GM21447 (cell line): ENCODE measurements around the gene IST1.
"Not testable (repeated sequence)": the region's sequence is repeated elsewhere in the genome, so short reads cannot be mapped to it uniquely, and the experiment has no call there.

Source experiments
- ATAC-seq: cut with Tn5 transposase; IDR thresholded peaks from one replicate; pipeline ENCODE4 v1.9.1; 2021; ENCODE audit not compliant: unreplicated experiment

IST1 gene

DNA sequence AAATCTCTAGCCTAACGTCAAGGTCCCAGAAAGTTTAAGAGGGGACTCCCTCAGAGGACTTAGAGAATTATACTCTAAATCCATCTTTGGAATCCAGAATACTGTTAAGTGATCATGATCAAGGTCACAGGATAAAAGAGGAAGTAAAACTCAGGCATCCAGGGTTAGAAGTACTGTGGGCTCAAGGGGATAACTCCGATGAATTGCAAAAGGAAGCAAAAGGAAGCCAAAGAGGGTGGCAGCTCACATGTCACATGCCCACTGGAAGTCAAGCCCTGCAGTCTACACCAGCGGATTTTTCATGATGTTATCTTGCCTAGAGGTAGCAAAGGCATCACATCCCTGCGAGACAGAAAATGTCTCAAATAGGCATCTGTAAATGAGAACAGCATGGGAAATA lies 15.2 kb upstream of the IST1 start:
- ATAC-seq = no peak

- ATAC-seq = peak; percentile 40
Observed at GRCh38 chr16:71882505-71883167, 12.7 kb upstream of the IST1 start.

DNA sequence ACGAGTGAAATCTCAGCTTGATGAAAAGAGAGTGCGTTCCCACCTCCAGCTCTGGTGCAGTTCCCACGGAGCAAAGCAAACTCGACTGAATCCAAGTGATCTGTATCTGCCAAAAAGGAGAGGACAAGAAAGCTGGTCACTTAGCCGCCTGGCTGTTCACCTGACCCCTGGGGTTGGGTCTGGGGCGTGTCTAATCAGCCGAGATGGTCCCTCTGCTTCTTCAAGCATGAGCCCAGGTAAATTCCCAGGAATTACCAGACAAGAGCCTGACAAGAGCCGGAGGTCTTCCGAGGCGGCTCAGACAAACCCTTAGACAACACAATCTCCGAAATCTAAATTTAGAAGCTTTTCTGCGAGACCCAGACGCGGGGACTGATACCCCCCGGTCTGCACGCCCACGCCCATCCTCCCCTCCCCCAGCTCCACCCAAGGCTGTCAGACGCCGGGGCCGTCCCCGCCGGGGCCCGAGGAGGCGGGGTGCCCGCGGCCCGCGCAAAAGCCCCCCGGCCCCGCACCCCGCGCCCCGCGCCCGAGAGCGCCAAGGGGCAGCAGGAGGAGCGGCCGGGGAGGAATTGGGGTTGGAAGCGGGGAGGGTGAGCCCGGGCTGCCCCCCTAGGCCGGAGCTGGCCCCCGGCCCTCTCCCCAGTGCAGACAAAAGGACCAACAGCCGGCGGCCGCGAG lies 12.0 kb upstream of the IST1 start:
- ATAC-seq = peak; percentile 41

DNA sequence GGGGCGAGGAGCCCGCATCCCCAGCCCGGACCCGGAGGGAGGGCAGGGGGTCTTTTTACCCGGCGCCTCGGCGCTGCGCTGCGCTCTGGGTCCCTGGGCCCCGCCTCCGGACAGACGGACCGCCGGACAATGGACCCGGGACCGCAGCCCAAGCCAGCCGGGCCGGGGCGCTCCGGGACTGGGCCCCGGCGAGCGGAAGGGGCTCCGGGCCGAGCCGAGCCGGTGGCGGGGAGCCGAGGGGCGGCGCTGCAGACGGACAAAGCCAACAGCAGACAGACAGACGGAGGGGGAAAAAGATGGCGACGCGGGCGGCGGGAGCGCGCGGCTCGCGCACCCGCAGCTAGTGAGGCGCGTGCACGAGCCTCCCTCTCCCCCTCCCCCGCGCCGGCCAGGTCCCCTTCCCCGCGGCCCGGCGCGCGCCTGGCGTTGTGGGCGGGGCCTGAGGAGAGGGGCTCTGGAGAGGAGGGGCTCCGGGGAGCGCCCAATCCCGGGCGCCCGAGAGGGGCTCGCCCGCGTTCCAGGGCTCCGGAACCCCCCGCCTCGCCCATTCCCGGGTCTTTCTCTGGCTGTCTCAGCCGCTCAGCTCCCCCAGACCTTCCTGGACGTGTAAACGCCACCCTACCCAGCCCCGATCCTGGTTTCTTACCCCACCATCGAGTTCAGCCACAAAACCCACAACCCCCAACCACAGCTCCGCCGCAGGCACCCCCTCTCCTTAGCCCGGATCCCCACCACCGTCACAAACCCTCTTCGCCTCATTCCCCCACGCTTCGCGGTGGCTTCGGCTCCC lies 11.3 kb upstream of the IST1 start, which contains the start of gene ZNF821:
Gene ZNF821 (minus strand): TSS at position 334 of the 790 bp plus-strand sequence. CDS start 4,236 bp downstream, outside the sequence.
- ATAC-seq = peak; percentile 53

- no peak for ATAC-seq
Observed at GRCh38 chr16:71885261-71885650, 10.1 kb upstream of the IST1 start.

DNA sequence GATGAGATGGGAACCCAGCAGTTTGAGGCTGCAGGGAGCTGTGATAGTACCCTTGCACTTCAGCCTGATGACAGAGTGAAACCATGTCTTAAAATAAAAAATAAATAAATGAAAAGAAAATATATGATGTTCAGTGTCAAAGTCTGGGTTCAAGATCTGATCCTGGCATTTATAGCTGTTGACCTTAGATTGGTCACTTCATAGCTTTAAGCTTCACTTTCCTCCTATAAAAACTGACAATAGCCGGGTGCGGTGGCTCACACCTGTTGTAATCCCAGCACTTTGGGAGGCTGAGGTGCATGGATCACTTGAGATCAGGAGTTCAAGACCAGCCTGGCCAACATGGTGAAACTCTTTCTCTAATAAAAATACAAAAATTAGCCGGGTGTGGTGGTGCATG lies 6.2 kb upstream of the IST1 start:
- ATAC-seq = no peak

- no peak for ATAC-seq
Observed at GRCh38 chr16:71893888-71894228, 1.5 kb upstream of the IST1 start.

GRCh38 chr16:71894229-71894920 lies 956 bp upstream of the IST1 start:
- peak; percentile 17 for ATAC-seq

DNA sequence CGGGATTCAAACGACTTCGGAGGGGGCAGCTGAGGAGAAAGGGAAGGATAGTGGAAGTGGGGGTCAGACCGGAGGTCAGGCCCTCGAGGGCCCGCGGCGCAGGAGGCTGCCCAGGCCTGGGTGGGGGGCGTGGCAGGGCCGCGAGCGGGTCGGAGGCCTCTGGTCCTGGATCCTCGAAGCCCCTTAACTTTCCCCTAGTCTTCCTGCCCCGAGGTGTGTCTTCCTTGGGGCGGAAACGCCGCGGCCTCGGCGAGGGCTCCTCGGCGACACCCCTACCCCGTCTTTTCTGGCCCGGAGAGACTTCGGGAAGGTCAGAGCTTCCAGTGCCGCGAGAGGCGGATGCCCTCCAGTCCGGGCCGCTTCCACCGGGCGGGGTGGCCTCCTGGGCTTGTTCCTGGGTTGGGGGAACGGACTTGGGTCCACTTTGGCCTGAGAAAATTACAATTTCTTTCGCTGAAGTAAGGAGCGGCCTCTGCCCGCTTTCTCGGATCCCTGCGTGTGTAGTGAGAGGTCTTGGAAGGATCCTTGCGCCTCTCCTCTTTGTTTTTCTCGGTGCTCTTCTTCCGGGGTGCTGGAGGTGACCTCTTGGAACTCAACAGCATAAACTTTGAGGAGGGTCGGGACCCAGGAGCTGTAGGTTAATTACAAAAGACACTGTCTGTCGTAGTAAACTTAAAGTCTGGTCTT lies 491 bp downstream of the IST1 start:
- ATAC-seq = peak; percentile 15

GRCh38 chr16:71896764-71897368 lies 1.5 kb downstream of the IST1 start:
- ATAC-seq = no peak

- ATAC-seq = no peak
Observed at GRCh38 chr16:71899171-71899570, 3.8 kb downstream of the IST1 start.

GRCh38 chr16:71902656-71903365 lies 7.5 kb downstream of the IST1 start:
- no peak for ATAC-seq

DNA sequence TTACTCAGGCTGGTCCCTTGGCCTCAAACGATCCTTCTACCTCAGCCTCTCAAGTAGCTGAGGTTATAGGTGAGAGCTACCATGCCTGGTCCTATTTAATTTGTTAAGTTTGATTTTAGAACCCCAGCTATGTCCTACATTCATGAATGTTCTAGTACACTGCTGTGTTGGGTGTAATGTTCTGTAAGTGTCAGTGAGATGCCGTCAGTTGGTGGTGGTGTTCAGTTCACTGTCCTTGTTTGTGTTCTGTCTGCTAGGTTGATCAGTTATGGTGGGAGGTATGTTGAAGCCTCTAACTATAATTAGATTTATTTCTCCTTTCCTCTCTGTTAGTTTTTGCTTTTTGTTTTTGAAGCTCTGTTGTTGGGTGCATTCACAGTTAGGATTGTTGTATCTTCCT lies 8.3 kb downstream of the IST1 start:
- no peak for ATAC-seq

DNA sequence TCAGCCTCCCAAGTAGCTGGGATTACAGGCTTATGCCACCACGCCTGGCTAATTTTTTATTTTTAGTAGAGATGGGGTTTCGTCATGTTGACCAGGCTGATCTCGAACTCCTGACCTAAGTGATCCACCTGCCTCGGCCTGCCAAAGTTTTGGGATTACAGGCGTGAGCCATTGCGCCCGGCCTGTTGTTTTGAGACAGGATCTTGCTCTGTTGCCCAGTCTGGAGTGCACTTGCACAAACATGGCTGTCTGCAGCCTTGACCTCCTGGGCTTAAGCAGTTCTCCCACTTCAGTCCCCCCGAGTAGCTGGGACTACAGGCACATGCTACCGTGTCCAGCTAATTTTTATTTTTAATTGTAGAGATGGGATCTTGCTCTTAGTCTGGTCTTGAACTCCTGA lies 8.9 kb downstream of the IST1 start:
- no peak for ATAC-seq

DNA sequence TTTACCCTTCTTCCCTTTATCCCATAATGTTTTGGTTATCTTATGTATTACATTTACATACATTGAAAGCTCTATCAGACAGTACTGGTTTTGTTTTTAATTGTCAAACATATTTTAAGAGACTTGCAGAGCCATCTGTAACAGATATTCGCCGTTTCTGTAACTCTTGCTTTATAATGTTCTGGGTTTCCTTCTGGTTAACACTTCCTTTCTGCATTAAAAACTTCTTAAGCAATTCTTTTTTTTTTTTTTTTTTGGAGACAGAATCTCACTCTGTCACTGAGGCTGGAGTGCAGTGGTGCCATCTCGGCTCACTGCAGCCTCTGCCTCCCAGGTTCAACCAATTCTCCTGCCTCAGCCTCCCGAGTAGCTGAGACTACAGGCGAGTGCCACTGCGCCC lies 10.4 kb downstream of the IST1 start:
- ATAC-seq = not testable (repeated sequence)

- ATAC-seq = no peak
Observed at GRCh38 chr16:71911121-71911520, 15.8 kb downstream of the IST1 start.

DNA sequence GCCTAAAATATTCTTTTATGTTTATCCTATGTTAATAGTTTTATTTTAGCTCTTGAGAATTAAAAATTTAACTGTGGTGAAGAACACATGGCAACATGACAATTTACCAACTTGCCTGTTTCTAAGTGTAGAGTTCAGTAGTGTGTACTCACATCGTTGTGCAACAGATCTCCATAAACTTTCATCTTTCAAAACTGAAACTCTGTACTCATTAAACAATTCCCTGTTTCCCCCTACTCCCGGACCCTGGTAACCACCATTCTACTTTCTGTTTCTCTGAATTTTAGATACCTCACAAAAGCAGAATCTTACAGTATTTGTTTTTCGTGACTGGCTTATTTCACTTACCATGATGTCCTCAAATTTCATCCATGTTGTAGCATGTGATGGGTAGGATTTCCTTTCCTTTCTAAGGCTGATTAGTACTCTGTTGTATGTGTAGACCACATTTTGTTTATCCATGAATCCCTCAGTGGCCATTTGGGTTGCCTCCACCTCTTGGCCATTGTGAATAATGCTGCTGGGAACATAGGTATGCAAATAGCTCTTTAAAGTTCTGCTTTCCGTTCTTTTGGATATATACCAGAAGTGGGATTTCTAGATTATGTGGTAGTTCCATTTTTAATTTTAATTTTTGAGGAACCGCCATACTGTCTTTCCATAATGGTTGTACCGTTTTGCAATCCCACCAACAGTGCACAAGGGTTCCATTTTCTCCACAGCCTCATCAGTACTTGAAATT lies 17.4 kb downstream of the IST1 start:
- no peak for ATAC-seq

DNA sequence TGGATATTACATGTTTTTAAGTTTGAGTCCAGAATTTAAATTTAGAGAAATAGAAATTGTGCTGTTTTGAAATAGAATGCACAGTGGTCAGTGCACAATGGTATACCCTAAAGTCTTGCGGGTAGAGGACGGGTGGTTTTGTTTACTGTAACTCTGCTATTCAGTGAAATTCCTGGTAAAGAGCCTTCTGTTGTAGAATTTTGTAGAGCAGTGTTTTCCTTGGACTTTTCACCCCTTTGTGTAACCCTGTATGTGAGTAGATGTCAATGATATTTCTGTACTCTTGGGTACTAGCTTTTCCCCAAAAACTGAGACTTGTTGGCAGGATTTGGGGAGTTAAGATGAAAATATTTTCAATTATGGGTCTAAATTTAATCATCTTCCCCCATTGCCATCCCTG lies 19.5 kb downstream of the IST1 start:
- ATAC-seq = no peak

DNA sequence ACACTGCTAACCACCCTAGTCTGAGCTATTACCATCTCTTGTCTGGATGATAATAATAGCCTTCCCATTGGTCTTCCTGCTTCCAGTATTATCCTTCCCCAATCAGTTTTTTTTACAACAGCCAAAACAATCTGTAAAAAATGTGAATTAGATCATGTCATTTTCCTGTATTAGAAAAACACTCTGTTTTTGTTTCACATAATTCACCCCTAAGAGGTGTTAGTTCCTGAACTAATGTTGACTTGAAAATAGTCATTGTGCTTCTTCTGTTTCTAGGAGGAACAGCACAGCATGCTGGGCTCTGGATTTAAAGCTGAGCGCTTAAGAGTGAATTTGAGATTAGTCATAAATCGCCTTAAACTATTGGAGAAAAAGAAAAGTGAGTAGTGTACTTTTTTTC lies 20.0 kb downstream of the IST1 start:
- no peak for ATAC-seq
